Ectodermal cell (in vitro differentiated cells): ENCODE results near the gene DISC1.

ENCODE experiments used
- H3K27ac ChIP-seq: 2 replicates; pipeline ENCODE4 v1.7.0; 2013; ENCODE audit warnings: mild to moderate bottlenecking, low read depth, low read length; ENCODE audit not compliant: insufficient read depth, poor library complexity, severe bottlenecking
- H3K27me3 ChIP-seq: 2 replicates; pipeline ENCODE4 v1.7.0; 2013; ENCODE audit warnings: mild to moderate bottlenecking, low read length; ENCODE audit not compliant: insufficient read depth, control insufficient read depth, poor library complexity, severe bottlenecking
- H3K36me3 ChIP-seq: one replicate; pipeline ENCODE4 v1.7.0; 2013; ENCODE audit warnings: low read length; ENCODE audit not compliant: control insufficient read depth, insufficient read depth
- H3K4me1 ChIP-seq: one replicate; pipeline ENCODE4 v1.7.0; 2013; ENCODE audit warnings: low read length; ENCODE audit not compliant: control insufficient read depth, insufficient read depth
- H3K4me3 ChIP-seq: 2 replicates; pipeline ENCODE4 v1.7.0; 2013; ENCODE audit warnings: low read depth, low read length, control low read depth; ENCODE audit not compliant: insufficient read depth
- H3K9me3 ChIP-seq: 2 replicates; pipeline ENCODE4 v1.7.0; 2013; ENCODE audit warnings: mild to moderate bottlenecking, low read length, moderate library complexity; ENCODE audit not compliant: control insufficient read depth
- WGBS, 2 experiments: methylation state at CpG; one replicate each; pipeline ENCODE4 v1.1.7; 2013; ENCODE audit warnings: missing lambda C conversion rate in 2 of 2; 5-methylcytosine and 5-hydroxymethylcytosine counted together

DISC1 gene

DNA sequence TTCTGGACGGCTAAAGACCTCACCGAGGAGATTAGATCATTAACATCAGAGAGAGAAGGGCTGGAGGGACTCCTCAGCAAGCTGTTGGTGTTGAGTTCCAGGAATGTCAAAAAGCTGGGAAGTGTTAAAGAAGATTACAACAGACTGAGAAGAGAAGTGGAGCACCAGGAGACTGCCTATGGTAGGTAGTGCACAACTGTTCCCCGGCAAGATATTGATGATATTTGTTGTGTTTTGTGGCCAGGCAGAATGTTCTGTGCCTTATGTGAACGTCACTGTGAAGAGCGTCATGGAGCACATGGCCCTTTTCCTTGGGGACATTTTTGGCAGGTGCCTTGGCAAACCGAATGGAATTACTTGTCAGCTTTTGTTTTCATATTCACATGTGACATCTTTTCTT, 191.7 kb downstream of the DISC1 start:
- no peak overlapping the region for H3K27ac ChIP-seq
- no peak overlapping the region for H3K4me3 ChIP-seq
- H3K27me3 ChIP-seq, result no peaks in the 10 kb centered on the region
- 74 to 76% methylated on average over 6 of the region's 6 CpGs for WGBS, 2 experiments
- no peaks in the 10 kb centered on the region for H3K9me3 ChIP-seq
- no peaks in the 10 kb centered on the region for H3K4me1 ChIP-seq
- H3K36me3 ChIP-seq, result no peaks in the 10 kb centered on the region

DNA sequence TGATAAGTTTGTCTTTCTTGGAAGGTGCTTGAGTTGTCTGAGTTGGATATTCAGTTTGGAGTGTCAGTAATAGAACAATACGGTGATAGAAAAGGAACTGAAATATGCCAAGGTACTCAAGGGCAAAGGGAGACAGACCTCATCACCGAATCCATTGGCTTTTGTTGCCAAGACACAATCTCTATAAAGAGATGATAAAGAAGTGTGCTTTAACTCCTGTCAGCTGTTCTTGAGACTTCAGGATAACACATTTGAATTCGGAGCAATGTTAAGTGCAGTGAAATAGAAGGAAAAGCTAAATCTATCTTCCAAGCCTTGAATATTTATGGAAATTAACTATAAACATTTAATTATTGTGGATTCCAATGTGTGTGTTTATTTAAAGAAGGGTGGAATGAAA, 194.7 kb downstream of the DISC1 start:
- Histone ChIP-seq H3K4me1 (no peaks in the 10 kb centered on the region), H3K9me3 (no peaks in the 10 kb centered on the region), H3K4me3 (no peak overlapping the region), H3K27me3 (no peaks in the 10 kb centered on the region), H3K36me3 (no peaks in the 10 kb centered on the region), H3K27ac (no peak overlapping the region)
- 89 to 94% methylated on average over 3 of the region's 3 CpGs for WGBS, 2 experiments

DNA sequence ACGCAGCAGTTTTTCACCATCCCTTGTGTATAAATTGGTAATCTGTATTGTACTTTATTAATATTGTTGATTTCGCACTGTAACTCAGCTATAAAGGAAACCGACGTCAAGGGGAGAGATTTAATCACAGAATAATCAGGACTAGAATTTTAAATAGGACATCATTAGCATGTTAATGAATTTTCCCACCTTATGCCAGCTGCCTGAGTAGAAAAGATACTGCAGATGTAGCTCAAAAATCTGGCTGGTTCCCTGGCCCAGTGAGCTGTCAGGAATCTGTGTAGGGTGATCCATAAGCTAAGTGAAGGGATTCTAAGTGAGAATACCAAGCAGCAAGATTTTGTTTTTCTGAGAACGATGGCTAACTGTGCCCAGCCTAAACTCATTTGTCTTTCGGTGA, 195.5 kb downstream of the DISC1 start:
- Histone ChIP-seq H3K9me3 (no peaks in the 10 kb centered on the region), H3K36me3 (no peaks in the 10 kb centered on the region), H3K4me1 (no peaks in the 10 kb centered on the region), H3K27ac (no peak overlapping the region), H3K4me3 (no peak overlapping the region), H3K27me3 (no peaks in the 10 kb centered on the region)
- WGBS, 2 experiments, result 68 to 76% methylated on average over 3 to 6 of the region's 6 CpGs

DNA sequence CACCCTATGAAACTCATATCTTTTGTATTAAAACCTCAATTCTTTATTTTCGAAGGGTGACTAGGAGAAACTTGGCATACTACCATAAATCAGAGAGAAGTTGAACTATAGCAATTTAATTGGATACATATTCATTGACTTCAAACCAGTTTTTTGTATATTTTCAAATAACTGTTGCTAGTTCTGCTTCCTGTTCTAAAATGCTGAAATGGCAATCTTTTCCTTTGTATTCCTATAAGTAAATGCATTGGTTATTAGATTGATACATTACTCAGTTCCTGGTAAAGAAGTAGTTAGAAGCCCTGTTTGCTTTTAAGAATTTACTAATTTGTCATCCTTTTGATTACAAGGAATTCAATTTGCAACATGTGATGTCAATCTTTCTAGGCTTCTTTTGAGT, 200.0 kb downstream of the DISC1 start:
- no peaks in the 10 kb centered on the region for H3K9me3 ChIP-seq
- no peak overlapping the region for H3K4me3 ChIP-seq
- H3K27me3 ChIP-seq, result no peaks in the 10 kb centered on the region
- H3K36me3 ChIP-seq, result no peaks in the 10 kb centered on the region
- H3K4me1 ChIP-seq, result no peaks in the 10 kb centered on the region
- WGBS, 2 experiments, result 83% methylated on average over 1 of the region's 1 CpG; no CpG with 5 or more reads in 1 of the 2 experiments
- H3K27ac ChIP-seq, result no peak overlapping the region

DNA sequence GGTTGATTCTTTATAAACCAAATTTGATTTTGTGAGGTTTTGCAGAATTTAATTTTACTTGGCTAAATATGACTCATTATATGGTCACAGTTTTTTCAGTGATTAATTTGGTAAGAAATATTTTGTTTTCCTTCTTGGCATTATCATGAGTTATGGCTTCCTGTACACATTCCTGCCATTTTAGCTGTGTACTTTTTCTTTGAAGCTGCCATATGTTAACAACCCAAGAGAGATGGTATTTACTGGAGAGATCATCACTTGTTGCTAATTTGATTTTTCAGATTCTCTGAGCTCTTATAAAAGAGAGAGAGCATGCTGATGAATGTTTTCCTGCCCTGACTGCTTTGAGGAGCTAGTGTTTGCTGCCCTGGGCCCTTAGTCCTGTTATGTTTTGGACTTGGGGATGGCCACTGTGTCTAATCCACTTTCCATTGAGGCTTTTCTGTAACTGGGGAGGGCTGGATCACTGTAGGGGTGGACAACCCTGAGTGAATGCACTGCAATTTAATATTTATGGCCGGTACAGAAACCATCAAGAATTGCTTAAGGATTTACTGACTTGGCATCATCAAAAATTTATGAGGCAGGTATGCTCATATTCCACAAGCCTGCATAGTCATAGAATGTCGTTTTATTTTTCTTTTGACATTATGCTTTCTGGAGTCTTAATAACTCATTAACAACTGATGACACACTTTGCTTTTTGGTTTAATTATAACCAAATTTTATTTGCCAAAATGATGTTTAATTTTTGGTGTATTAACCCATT, 200.9 kb downstream of the DISC1 start:
- no peaks in the 10 kb centered on the region for H3K27me3 ChIP-seq
- H3K27ac ChIP-seq, result no peak overlapping the region
- 0 to 46% methylated on average over 1 to 2 of the region's 2 CpGs for WGBS, 2 experiments
- no peaks in the 10 kb centered on the region for H3K36me3 ChIP-seq
- H3K9me3 ChIP-seq, result no peaks in the 10 kb centered on the region
- H3K4me3 ChIP-seq, result no peak overlapping the region
- H3K4me1 ChIP-seq, result no peaks in the 10 kb centered on the region

DNA sequence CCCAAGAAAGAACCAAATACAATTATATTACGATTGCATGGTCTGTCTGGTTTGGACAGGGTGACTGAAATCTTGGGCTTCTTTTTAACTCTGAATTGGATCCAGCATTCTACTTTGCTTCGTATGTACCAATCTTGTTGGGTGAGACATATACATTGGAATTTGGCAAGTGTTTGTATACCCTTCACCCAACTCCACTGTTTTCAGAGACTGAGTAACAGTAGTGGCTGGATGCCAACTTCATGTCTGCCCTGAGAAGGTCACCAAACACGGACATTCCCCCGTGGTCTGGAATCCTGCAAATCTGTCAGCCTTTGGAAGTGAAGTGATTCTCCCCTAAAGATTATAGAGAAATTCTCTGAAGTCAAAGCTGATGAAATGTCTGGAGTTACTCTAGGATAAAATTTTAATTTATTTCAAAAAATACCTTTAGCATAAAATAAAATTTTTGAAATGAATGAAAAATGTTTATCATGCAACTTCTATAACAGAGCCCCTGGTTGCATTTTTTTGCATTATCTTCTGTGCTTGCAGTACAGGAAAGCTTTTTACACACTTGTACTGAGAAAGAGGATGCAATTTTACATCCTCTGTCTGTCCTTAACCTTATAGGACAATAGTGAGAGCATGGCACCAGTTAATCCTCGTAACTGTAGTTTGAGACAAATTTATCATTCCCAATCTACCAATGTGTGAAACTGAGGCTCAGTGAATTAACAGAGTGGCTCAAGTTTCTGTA, 201.8 kb downstream of the DISC1 start:
- 89 to 99% methylated on average over 5 of the region's 5 CpGs for WGBS, 2 experiments
- Histone ChIP-seq H3K4me3 (no peak overlapping the region), H3K27ac (no peak overlapping the region), H3K4me1 (no peaks in the 10 kb centered on the region), H3K36me3 (no peaks in the 10 kb centered on the region), H3K27me3 (no peaks in the 10 kb centered on the region), H3K9me3 (no peaks in the 10 kb centered on the region)

DNA sequence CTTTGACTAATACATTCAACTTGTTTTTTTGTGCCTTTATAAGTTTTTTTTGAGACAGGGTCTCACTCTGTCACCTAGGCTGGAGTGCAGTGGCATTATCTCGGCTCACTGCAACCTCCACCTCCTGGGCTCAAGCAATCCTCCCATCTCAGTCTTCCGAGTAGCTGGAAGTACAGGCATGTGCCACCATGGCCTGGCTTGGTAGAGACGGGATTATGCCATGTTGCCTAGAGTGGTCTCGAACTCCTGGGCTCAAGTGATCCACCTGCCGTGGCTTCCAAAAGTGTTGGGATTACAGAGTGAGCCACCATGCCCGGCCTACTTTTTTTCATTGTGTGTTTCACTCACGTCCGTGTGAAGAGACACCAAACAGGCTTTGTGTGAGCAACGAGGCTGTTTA, 202.7 kb downstream of the DISC1 start:
- Histone ChIP-seq H3K4me3 (no peak overlapping the region), H3K27me3 (no peaks in the 10 kb centered on the region), H3K36me3 (no peaks in the 10 kb centered on the region), H3K27ac (no peak overlapping the region), H3K9me3 (no peaks in the 10 kb centered on the region), H3K4me1 (no peaks in the 10 kb centered on the region)
- WGBS, 2 experiments, result 75 to 78% methylated on average over 9 of the region's 9 CpGs

DNA sequence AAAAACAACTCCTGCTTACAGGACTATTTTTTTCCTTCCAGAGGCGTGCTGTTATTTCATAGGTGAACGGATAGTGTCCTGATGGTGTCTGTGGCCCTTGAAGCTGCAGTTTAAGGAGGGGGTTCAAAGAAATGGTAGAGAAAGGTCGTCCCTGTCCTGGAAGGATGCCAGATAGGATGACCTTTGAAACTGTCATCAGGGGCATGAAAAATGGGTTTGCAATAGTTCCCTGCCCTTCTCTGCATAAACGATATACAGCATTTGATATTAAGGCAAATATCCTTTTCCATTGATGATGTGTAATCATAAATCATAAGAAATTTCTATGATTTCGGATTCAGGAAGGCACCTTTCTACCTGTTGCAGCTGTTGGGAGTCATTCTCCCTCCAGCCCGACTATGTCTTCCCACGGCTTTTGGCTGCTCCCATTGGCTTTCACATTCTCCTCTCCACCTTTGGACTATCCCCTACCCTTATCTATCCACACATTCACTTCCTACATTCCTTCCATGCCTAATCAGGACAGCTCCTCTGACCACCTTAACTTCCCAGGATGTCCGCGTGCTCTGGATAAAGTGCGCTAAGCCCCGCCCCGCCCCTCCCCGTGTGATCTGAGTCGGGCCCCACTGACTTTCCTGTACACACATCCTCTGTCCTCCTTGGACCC, 209.8 kb downstream of the DISC1 start:
- no peaks in the 10 kb centered on the region for H3K4me1 ChIP-seq
- H3K4me3 ChIP-seq, result no peak overlapping the region

DNA sequence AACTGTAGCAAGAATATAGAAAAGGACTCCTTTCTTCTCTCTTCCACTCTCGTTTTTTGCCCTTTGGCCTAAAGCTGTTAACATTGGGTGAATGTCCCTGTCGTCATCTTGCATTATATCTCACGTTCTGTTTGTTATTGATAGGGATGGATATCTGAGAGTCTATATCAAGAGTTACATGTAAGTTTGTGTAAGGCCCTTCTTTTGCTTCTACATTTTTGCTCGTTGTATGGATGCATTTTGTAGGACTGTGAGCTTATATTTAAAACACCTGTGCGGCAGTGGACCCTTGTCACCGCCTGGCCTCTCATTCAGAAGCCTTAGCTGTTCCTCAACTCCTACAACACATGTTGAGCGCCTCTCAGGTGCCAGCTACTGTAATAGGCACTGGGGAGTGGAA, 211.9 kb downstream of the DISC1 start:
- H3K27ac ChIP-seq, result no peak overlapping the region

More for the DNA sequence above, 209.8 kb downstream of the DISC1 start:
- Histone ChIP-seq H3K36me3 (no peaks in the 10 kb centered on the region), H3K27ac (no peak overlapping the region), H3K9me3 (no peaks in the 10 kb centered on the region), H3K27me3 (no peaks in the 10 kb centered on the region)
- WGBS, 2 experiments, result 93 to 95% methylated on average over 14 of the region's 14 CpGs

DNA sequence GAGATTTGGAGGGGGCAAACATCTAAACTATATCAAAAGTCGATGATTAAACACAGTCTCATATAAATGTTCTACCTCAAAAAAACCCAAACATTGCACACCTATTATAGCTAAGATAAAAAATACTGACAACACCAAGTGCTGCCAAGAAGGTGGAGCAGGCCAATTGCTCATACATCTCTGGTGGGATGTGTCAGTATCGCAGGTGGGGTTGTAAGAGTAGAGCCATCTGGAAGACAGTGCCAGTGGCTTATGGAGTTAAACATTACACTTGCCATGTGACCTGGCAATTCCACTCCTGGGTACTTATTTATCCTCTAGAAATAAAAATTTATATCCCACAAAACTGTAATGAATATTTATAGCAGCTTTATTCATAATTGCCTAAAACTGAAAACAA, 213.4 kb downstream of the DISC1 start:
- Histone ChIP-seq H3K36me3 (no peaks in the 10 kb centered on the region), H3K27me3 (no peaks in the 10 kb centered on the region), H3K4me3 (no peak overlapping the region), H3K27ac (no peak overlapping the region), H3K4me1 (no peaks in the 10 kb centered on the region), H3K9me3 (no peaks in the 10 kb centered on the region)
- 92 to 95% methylated on average over 2 of the region's 2 CpGs for WGBS, 2 experiments

More for the DNA sequence above, 211.9 kb downstream of the DISC1 start:
- H3K4me3 ChIP-seq, result no peak overlapping the region
- H3K36me3 ChIP-seq, result no peaks in the 10 kb centered on the region
- no peaks in the 10 kb centered on the region for H3K9me3 ChIP-seq
- WGBS, 2 experiments, result 79 to 85% methylated on average over 6 to 7 of the region's 7 CpGs
- H3K27me3 ChIP-seq, result no peaks in the 10 kb centered on the region
- no peaks in the 10 kb centered on the region for H3K4me1 ChIP-seq
